NCI-H2029 treated with DMSO at 0.1 percent for 48 hours (cell line): Measurements from ENCODE around the gene GEMIN5.
A peak's percentile ranks its signal among the peaks of the same experiment; 100 is the strongest.
"Not testable (repeated sequence)": the region's sequence is repeated elsewhere in the genome, so short reads cannot be mapped to it uniquely, and the experiment has no call there.

ENCODE experiments used
- DNase-seq: peaks from one replicate; lab custom pipeline; 2025; lab: John Stamatoyannopoulos, UW

GEMIN5 gene

DNA sequence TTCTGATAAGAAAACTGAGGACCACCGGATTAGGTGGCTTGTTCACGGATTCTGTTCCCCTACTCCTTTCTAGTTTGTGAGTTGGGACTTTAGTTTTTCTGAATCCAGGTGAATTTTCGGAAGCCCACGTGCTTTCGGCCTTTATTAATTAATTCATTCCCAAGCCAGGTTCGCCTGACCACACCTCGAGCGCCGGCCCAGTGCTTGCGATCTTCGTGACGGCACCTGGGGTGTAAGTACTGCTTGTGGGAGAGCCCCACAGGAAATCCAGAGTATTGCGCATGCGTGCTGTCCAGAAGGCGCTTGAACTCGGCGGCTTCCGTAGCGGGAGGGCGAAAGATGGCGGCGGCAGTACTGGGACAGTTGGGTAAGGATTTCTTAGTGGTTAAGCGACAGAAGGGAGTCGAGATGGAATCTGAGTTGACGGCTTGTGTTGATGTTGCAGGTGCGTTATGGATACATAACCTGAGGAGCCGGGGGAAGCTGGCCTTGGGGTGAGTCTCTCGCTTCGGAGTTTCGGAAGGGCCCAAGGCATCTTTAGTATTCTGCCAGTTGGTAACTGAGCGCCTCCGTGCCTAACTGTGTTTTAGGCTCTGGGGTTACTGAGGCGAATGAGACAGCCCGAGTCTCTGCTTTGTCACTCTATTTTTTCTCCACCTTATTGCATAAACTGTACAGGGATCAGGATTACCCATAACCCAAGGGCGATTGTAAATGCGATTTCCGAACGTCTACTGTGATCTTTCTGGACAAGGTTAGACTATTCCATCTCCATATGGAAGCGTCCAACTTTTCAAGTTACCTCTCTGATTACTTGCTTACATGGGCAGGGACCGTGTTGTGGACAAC is 3.0 kb upstream of the GEMIN5 start, which contains the start of gene MRPL22:
MRPL22 (plus strand) TSS at position 302 of the 849 bp plus-strand sequence; CDS start at position 340, 38 bp downstream.
- peak; percentile 86 for DNase-seq

DNA sequence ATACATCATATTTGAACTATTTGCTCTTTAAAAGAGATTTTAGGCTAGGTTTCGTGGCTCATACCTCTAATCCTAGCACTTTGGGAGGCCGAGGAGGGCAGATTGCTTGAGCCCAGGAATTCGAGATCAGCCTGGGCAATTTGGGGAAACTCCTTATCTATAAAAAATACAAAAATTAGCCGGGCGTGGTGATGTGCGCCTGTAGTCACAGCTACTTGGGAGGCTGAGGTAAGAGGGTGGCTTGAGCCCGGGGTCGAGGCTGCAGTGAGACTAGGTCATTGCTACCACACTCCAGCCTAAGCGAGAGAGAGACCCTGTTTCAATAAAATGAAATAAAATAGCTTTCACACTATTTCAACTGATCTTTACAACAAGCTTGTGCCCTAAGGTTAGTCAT is 2.4 kb upstream of the GEMIN5 start:
- no peak for DNase-seq

DNA sequence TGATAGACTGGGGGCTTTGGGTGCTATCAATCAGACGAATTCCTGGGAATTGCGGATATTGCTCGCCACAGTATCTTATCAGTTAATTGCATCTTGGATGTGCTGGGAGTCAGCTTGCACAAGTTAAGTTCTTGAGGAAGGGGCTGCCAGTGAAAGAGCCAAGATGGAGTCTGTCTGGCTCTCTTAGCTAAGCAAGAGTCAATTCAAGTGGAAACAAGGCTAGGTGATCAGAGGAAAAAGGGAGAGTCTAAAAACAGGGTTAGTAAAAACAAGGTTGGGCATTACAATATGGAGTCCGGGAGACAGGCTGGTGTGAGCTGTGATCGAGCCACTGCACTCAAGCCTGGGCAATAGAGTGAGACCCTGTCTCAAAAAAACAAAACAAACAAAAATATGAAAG is 1.4 kb upstream of the GEMIN5 start:
- not testable (repeated sequence) for DNase-seq

DNA sequence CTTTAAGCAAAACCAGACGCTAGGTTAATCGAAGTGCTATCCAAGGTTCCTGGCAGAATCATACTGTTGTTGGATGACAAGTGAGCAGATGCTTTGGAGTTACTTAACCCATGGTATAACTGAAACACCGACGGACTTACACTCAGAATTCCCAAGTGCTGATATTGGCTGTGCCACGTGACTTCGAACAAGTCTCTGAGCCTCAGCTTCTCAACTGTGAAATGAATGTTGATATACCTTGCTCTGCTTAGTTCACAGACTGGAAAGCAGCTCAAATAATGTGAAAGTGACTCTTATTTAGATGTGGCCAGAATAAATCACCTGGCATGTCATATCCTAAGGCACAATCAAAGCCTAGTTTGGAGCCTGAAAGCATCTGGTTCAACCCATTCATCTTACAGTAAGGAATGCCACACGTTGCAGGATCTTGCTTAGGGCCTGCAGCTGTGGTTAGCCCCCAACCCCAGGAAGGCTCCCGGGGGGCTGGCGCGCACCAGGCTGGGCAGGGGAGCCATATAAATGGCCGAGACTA is 759 bp downstream of the GEMIN5 start:
- DNase-seq = no peak

DNA sequence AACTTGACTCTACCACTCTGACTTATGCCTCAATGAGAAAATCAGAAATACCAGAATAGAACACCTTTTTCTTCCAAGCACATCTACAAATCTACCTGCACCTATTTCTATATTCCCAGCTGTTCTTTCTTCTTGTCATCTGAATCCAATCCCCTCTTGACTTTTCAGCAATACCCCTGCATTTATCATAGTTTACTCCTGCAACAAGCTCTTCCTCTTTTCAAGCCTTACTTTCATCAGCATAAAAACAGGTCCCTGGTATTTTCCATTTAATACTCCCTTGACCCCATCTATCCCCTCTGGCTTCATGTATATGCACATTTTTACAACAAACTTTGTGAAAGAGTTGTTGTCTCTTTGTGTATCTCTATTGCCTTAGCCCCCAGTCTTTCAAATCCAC is 3.1 kb downstream of the GEMIN5 start:
- DNase-seq = no peak

DNA sequence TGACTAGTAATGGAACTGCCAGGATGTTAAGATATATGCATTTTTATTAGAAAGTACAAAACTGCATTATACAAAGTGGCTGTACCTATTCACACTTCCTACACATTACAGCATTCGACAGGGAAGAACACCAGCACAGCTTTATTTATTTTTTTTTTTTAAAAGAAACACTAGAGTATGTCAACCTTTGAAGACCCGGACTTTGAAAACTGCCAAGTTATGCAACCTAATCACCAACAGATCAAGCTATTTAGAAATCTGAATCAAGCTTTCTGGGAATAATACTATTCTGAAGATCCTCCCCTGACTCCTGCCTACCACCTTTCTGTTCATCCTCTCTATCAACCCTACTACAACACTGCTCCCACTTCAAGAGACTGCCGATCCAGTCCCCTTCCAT is 4.5 kb downstream of the GEMIN5 start:
- no peak for DNase-seq

DNA sequence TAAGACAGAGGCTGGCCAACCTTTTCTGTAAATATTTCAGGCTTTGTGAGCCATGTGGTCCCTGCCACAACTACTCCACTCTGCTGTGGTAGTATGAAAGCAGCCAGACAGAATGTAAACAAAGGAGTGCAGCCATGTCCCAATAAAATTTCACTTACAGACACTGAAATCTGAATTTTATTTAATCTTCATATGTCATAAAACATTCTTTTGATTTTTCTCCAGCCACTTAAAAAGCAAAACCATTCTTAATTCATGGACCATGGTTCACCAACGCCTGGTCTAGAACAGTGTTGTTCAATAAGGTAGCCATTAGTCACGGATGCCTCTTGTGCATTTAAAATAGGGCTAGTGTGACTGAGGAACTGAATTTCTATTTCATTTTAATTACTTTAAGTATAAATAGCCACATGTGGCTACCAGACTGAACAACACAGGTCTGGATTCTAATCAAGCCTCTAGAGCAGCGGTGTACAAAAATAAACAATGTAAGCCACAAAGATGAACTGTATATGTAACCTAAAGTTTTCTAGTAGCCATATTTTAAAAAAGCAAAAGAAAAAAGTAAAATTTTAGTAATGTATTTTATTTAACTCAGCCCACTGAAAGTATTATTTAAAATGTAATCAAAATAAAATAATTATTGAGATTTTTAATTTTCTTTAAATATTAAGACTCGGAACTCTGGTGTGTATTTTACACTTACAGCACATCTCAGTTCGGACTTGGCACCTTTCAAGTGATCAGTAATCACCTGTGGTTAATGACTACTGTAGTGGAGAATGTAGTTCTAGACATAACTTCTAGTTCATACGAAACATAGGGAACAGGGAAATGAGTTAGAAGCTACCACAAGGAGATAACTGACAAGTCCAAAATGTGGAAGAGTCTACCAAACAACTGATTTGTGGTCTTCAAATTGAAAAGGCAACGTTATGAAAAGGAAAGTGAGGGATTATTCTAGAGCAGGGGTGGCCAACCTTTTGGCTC is 14.3 kb downstream of the GEMIN5 start:
- DNase-seq = no peak

DNA sequence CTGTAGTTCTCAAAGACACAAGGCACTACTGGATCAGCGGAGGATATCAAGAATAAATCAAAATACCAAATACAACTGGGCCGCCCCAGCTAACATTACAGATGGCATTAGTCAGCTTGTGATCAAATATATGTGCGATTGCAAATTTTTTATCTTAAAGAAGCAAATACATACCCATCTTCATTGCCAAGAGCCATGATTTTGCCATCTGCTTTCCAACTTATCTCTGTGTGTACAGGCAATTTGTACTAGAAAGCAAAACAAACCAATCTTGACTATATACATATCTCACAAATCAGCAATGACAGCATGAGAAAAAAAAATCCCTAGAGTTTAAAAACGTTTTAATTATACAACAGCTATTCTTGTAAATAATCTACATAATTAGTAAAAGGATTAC is 20.3 kb downstream of the GEMIN5 start:
- DNase-seq = no peak

DNA sequence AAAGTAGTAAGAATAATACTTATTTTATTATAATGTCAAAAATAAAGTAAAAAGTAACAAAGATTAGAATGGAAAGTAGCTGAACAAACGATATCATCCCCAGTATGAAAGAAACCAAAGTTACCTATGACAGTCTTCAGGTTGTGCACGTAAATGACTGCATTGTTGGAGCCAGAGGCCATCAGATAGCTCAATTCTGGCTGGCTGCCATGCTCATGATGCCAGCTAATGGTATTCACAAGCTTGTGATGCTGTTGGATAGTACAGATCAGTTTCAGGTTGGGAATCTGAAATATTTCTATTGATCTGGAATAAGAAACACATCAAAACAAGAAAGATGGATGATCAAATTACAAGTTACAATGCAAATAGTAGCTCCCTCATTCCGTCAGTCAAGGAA is 21.1 kb downstream of the GEMIN5 start:
- no peak for DNase-seq

DNA sequence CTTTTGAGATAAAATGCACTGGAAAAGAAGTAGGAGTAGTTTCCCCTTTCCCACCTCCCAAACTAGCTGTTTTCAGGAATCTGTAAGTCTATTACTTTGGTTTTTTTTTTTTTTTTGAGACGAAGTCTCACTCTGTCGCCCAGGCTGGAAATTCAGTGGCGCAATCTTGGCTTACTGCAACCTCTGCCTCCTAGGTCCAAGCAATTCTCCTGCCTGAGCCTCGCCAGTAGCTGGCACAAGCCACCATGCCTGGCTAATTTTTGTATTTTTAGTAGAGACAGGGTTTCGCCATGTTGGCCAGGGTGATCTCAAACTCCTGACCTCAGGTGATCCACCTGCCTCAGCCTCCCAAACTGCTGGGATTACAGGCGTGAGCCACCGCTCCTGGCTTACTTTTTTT is 32.4 kb downstream of the GEMIN5 start:
- not testable (repeated sequence) for DNase-seq

DNA sequence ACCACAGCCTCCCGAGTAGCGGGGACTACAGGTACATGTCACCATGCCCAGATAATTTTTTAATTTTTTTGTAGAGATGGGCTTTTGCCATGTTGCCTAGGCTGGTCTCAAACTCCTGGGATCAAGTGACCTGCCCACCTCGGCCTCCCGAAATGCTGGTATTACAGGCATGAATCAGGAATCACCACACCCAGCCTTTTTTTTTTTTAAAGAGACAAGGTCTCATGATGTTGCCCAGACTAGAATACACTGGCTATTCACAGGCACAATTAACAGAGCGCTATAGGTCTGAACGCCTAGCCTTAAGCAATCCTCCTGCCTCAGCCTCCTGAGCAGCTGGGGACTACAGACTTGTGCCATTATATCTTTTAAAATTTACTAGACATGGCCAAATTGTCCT is 36.1 kb downstream of the GEMIN5 start:
- no peak for DNase-seq

DNA sequence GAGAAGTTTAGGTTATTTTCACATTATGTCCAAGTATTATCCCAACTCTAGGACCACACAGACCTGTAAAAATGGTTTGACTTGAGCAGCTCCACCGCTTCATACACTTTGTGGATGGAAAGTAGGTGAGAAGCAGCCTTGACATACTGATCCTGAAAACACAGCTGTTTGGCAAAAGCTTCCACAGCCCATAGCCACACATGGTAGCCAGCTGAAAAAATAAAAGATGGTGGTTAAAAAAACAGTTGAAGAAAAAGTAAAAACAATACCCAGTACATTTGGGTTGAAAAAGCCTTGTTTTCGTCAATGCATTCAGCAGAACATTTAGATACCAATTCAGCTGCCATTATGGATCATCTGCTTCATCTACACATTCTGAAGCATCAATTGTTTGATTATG is 36.7 kb downstream of the GEMIN5 start:
- DNase-seq = no peak

DNA sequence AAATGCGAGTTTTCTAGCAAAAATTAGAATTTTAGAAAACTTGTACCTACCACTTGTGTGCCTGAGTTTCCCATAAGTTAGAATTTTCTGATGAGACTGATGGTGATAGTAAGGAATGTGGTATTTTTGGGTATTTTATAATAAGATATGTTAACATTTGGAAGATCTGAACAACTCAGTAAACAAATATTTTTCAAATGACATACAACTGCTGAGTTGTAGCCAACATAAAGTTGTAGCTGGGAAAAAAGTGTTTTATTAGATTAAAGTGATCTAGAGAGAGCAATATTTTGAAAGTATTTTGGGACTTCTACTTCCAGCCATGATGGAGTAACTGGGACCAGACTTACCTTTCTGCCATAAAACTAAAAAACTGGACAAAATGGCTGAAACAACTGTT is 37.9 kb downstream of the GEMIN5 start:
- DNase-seq = no peak

DNA sequence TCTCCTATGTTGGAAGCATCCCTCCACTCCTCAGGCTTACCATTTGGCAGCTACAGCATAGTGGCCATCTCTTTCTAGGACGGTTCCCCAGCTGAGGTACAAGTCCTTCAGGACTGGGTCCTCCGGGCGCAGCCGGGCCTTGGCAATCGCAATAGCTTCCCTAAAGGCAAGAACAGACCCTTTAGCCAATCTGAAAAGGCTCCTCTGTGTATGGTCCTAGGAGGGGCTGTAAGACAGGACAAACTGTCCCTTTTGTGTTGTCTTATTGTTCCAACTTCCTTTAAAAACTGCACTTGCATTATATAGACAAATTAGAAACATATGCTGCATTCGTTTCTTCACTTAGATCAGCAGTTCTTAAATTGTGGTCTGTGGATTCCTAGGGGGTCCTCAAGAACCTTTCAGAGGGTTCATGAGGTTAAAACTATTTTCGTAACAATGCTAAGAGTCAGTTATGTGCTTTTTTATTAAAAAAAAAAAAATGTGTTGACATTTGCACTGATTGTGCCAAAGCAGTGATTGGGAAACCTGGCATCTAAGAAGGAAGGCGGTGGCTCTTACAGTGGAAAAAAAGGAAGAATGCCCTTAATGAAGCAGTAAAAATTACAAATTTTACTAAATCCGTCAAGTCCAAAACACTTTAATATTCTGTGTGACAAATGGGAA is 38.7 kb downstream of the GEMIN5 start:
- DNase-seq = no peak

DNA sequence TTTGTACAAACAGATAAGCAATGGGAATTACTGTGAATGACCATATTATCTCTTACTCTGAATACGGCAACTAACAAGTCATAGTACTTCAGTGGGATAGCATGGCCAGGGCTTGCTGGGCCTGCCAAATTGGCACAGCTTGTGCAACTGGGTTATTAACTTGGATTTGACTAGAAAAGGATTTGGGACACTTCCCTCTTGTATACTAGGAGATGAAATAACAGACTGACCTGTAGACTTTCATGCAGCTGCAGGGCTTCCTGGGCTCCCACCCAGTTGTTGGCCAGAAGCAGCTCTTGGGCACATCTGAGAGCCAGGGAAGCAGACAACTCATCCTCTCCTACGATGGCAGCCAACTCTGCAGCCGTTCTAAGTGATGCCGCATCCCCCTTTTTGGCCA is 39.8 kb downstream of the GEMIN5 start:
- no peak for DNase-seq

DNA sequence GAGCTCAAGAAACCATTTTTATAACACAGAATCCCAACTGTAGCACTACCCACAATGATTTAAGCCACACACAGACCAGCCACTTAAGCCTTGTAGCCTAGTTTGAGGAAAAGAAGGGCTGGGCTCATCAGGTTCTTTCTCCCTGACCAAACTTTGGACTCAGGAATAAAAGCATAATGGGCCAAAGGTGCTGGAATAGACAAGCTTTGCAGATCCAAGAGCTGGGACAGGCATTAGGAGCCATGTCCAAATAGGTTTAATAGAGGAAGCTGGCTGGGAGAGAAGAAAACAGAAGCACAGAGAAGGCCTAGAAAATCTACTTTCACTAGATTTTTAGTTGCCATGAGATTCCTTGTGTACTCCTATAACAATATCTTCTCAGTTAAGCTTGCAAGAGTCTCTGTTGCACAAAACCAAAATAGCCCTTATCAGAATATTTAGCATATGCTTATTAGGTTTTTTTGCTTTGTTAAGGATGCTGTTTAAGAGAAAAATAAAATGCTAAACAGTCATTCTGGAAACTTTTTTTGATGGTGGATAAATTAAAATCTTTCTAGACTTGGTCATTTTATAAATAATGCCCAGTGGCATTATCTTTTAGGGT is 41.3 kb downstream of the GEMIN5 start:
- no peak for DNase-seq

DNA sequence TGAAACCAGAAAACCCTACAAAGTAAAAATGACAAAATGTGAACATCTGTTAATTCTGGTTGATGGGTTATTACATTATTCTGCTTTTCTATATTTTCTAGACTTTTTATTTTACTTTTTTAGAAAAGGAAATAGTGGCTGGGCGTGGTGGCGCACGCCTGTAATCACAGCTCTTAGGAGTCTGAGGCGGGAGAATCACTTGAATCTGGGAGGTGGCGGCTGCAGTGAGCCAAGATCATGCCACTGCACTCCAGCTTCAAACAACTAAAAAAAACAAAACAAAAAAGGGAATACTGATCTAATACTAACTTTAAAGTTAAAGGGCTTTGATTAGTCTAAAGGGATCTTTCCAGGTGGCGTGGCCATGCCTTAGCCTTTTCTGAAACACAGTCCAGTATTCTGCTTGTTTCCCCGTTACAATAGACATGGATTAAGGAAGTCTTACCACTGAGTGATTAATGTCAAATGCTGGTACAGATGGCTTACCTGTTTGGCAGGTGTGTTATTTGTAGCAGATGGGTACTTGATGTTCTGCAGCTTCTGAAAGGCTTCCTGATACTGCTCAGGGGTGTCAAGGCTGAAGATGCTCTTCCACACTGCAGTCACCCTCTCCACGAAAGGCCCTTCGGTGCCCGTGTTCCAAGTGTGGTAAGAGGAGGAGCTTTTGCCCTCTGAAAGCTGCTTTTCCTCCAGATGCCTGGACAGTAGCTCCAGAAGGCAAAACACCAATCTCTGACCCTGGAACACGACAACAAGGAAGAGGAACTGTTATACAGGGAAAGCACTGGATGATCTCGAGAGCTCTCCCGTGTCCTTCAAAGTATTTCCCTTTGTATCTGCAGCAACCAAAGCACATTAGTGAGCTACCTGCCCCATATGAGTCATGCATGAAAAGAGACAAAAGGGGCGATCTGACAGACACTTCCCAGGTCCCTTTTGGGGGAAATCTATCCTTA is 42.1 kb downstream of the GEMIN5 start:
- no peak for DNase-seq

DNA sequence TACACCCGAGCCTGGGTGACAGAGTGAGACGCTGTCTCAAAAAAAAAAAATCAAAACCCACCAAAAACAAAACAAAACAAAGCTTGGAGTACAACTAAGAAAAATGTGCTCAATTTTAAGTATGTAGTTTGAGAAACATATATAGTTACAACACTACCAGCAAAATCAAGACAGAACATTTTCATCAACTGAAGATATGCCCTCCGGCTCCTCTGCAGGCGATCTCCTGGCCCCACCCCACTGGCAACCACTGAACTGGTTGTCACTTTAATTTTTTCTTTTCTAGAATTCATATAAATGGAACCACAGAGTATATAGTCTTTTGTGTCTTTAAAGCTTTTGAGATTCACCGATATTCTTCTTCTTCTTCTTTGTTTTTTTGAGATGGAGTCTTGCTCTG is 44.6 kb downstream of the GEMIN5 start:
- DNase-seq = no peak

DNA sequence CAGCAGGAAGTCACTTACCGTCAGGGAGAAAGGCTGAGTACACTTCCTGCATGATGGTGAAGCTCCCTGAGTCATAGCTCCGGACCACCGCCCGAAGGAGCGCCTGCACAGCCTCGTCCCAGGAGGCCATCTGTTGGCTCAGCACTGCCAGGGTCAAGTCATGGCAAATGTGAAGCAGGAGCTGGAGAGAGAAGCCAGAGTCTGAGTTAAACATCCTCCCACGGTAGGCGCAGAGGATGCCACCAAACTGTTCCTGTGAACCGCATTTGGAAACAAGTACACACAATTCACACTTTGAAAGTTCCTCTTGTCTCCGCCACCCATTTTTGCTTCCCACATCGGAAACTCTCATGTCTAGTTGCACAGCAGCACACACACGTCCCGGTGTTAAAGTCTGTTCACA is 45.6 kb downstream of the GEMIN5 start:
- no peak for DNase-seq

DNA sequence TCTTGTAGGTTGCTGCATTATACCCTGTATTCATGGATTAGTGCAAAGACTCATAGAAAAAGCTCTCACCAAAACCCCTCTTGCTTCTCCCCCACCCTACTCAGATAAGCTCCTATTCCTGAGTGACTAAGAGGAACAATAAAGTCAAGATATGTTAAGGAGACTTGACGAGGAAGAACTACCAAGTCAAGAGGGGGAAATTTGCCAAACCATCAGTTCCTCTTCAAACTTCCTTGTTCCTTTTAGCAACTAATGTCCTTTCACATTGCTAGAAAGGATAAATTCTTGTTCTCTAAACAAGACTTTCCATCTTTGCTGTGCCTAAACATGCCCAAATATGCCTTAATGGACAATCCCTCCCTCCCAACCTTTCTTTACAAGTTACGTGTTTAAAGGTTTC is 52.6 kb downstream of the GEMIN5 start:
- no peak for DNase-seq
